H1 (cell line): Measurements from ENCODE around the gene MRPS16. TPM values are rescaled to one million over a fixed set of nuclear protein-coding genes. Genes with fewer than 3 reads are reported as not detected.

Experiments
- CTCF ChIA-PET: fragments of 300-600 bp; sonication (Branson Sonifier 250); formaldehyde crosslinking; loops from one replicate; lab custom pipeline; 2021; ENCODE audit not compliant: partially characterized antibody; lab: Charles Lee
- POLR2A ChIA-PET: fragments of 300-600 bp; sonication (Branson Sonifier 250); formaldehyde crosslinking; loops from one replicate; lab custom pipeline; 2021; ENCODE audit warnings: inconsistent platforms; ENCODE audit not compliant: partially characterized antibody; lab: Charles Lee
- DNase-seq, 2 experiments: peaks; one replicate each; pipeline versions ENCODE4 v3.0.0 to v3.0.0-alpha.2; 2010 to 2022; ENCODE audit warnings: low spot score in 2 of 2, low read depth in 1 of 2, mixed read lengths in 1 of 2
- FAIRE-seq: peaks from 2 replicates; lab custom pipeline; 2011; peaks lifted over from hg19 to GRCh38; lab: Jason Lieb, UNC
- H2AFZ ChIP-seq: 2 replicates; pipeline ENCODE4 v1.8.1; 2012; ENCODE audit warnings: low read length, inconsistent platforms
- H2AK5ac ChIP-seq: 2 replicates; pipeline ENCODE4 v1.6.1; 2013; ENCODE audit warnings: low read depth, low read length
- H2BK120ac ChIP-seq: replicated peaks from 2 replicates; pipeline ENCODE3; 2013; ENCODE audit warnings: low read depth, low read length, inconsistent platforms
- H2BK12ac ChIP-seq: 2 replicates; pipeline ENCODE4 v1.6.1; 2013; ENCODE audit warnings: low read depth, low read length
- H2BK15ac ChIP-seq: 2 replicates; pipeline ENCODE4 v1.6.1; 2013; ENCODE audit warnings: low read length
- H2BK20ac ChIP-seq: 2 replicates; pipeline ENCODE4 v1.6.1; 2013; ENCODE audit warnings: low read length
- H2BK5ac ChIP-seq: 2 replicates; pipeline ENCODE4 v1.6.1; 2013; ENCODE audit warnings: low read depth, low read length
- H3K14ac ChIP-seq: 2 replicates; pipeline ENCODE4 v1.6.1; 2013; ENCODE audit warnings: inconsistent platforms; ENCODE audit not compliant: insufficient read length
- H3K18ac ChIP-seq: 2 replicates; pipeline ENCODE4 v1.6.1; 2013; ENCODE audit warnings: low read length; ENCODE audit errors: extremely low read depth
- H3K23ac ChIP-seq: 2 replicates; pipeline ENCODE4 v1.6.1; 2013; ENCODE audit warnings: inconsistent platforms; ENCODE audit not compliant: insufficient read length
- H3K23me2 ChIP-seq: 2 replicates; pipeline ENCODE4 v1.6.1; 2013; ENCODE audit warnings: low read depth, low read length
- H3K27ac ChIP-seq: 2 replicates; pipeline ENCODE4 v1.6.1; 2011; ENCODE audit warnings: low read depth, low read length, inconsistent platforms
- H3K27me3 ChIP-seq, 4 experiments: replicated peaks in 1 of 4; 1 replicate in 1 of 4; 2 replicates in 3 of 4; pipeline versions ENCODE4 v1.6.1 to v1.8.1; 2011 to 2013; ENCODE audit warnings: low read length in 3 of 4, mild to moderate bottlenecking in 3 of 4, inconsistent platforms in 2 of 4, mixed read lengths in 2 of 4, moderate library complexity in 1 of 4; ENCODE audit not compliant: control insufficient read depth in 3 of 4, insufficient read depth in 3 of 4; ENCODE audit errors: extremely low read depth in 1 of 4
- H3K36me3 ChIP-seq, 4 experiments: 2 replicates each; pipeline versions ENCODE4 v1.6.1 to v1.8.1; 2011 to 2013; ENCODE audit warnings: mild to moderate bottlenecking in 4 of 4, low read length in 3 of 4, moderate library complexity in 2 of 4, control low read depth in 1 of 4, inconsistent platforms in 1 of 4; ENCODE audit not compliant: insufficient read depth in 4 of 4, control insufficient read depth in 2 of 4
- H3K4ac ChIP-seq: replicated peaks from 2 replicates; pipeline ENCODE3; 2013; ENCODE audit warnings: low read length, low read depth, mixed read lengths, inconsistent platforms; ENCODE audit not compliant: insufficient read length
- H3K4me1 ChIP-seq, 4 experiments: replicated peaks in 1 of 4; 1 replicate in 1 of 4; 2 replicates in 3 of 4; pipeline versions ENCODE4 v1.6.1 to v1.8.1; 2011 to 2013; ENCODE audit warnings: low read length in 3 of 4, inconsistent platforms in 2 of 4, mixed read lengths in 1 of 4; ENCODE audit not compliant: insufficient read depth in 4 of 4, control insufficient read depth in 3 of 4
- H3K4me2 ChIP-seq, 2 experiments: 2 replicates each; pipeline versions ENCODE4 v1.6.1 to v1.8.1; 2011 to 2013; ENCODE audit warnings: low read depth in 2 of 2, low read length in 2 of 2, control low read depth in 1 of 2, inconsistent platforms in 1 of 2, mild to moderate bottlenecking in 1 of 2; ENCODE audit not compliant: insufficient read depth in 1 of 2
- H3K4me3 ChIP-seq, 4 experiments: fragments of 200-600, 300-600 bp in 1 of 4; sonication (generic), shearing (Covaris generic), sonication (Bioruptor Twin) in 1 of 4; 2 replicates each; pipeline versions ENCODE4 v1.5.1 to v1.8.1; 2011 to 2016; ENCODE audit warnings: low read length in 4 of 4, low read depth in 3 of 4, control low read depth in 2 of 4, inconsistent platforms in 2 of 4, mild to moderate bottlenecking in 2 of 4, mixed read lengths in 1 of 4, moderate library complexity in 1 of 4; ENCODE audit not compliant: insufficient read depth in 2 of 4; ENCODE audit errors: extremely low read depth in 1 of 4
- H3K56ac ChIP-seq: replicated peaks from 2 replicates; pipeline ENCODE3; 2013; ENCODE audit warnings: low read depth, mild to moderate bottlenecking, mixed read lengths, low read length, inconsistent platforms; ENCODE audit not compliant: insufficient read length
- H3K79me1 ChIP-seq: 2 replicates; pipeline ENCODE4 v1.6.1; 2013; ENCODE audit warnings: low read depth, low read length, control low read depth
- H3K79me2 ChIP-seq, 2 experiments: 2 replicates each; pipeline versions ENCODE4 v1.6.1 to v1.8.1; 2012 to 2013; ENCODE audit warnings: low read length in 2 of 2, mild to moderate bottlenecking in 2 of 2, inconsistent platforms in 1 of 2; ENCODE audit not compliant: insufficient read depth in 2 of 2, control insufficient read depth in 1 of 2
- H3K9ac ChIP-seq, 4 experiments: replicated peaks in 1 of 4; 1 replicate in 1 of 4; 2 replicates in 3 of 4; pipeline versions ENCODE4 v1.6.1 to v1.8.1; 2011 to 2013; ENCODE audit warnings: low read depth in 3 of 4, low read length in 3 of 4, control low read depth in 2 of 4, mild to moderate bottlenecking in 2 of 4, moderate library complexity in 2 of 4, inconsistent platforms in 1 of 4; ENCODE audit errors: extremely low read depth in 1 of 4
- H3K9me3 ChIP-seq, 2 experiments: 2 replicates each; pipeline versions ENCODE4 v1.6.1 to v1.8.1; 2012 to 2013; ENCODE audit warnings: mild to moderate bottlenecking in 2 of 2, moderate library complexity in 2 of 2, control low read depth in 1 of 2, inconsistent platforms in 1 of 2, low read depth in 1 of 2, low read length in 1 of 2, mixed read lengths in 1 of 2; ENCODE audit not compliant: insufficient read depth in 2 of 2
- H4K20me1 ChIP-seq, 2 experiments: replicated peaks in 1 of 2; 2 replicates each; pipeline versions ENCODE3 to v1.8.1; 2011 to 2013; ENCODE audit warnings: inconsistent platforms in 2 of 2, low read length in 2 of 2, mild to moderate bottlenecking in 1 of 2; ENCODE audit not compliant: insufficient read depth in 2 of 2, control insufficient read depth in 1 of 2
- H4K5ac ChIP-seq: 2 replicates; pipeline ENCODE4 v1.6.1; 2013; ENCODE audit warnings: low read length, low read depth, mixed read lengths, inconsistent platforms; ENCODE audit not compliant: insufficient read length
- H4K8ac ChIP-seq: 2 replicates; pipeline ENCODE4 v1.8.0; 2013; ENCODE audit warnings: mild to moderate bottlenecking, moderate library complexity, low read length, inconsistent platforms; ENCODE audit not compliant: insufficient read depth; ENCODE audit errors: extremely low read depth
- H4K91ac ChIP-seq: replicated peaks from 2 replicates; pipeline ENCODE3; 2013; ENCODE audit warnings: low read length, mixed read lengths, inconsistent platforms; ENCODE audit not compliant: insufficient read length
- ASH2L ChIP-seq: fragments of 200-600, 300-600 bp; sonication (generic); IDR thresholded peaks from one replicate; pipeline ENCODE4 v1.7.1; 2017; ENCODE audit warnings: low read length
- BACH1 ChIP-seq: IDR thresholded peaks from 2 replicates; pipeline ENCODE4 v1.6.1; 2012; ENCODE audit warnings: low read length, improper control_type of control experiment
- CBX5 ChIP-seq: fragments of 300-800, 300-1000 bp; sonication (generic); IDR thresholded peaks from 2 replicates; pipeline ENCODE4 v1.7.1; 2016; ENCODE audit warnings: antibody characterized with exemption, low read length, low read depth
- HDAC2 ChIP-seq, 2 experiments: fragments of 300-600 bp in 1 of 2; sonication (generic) in 1 of 2; IDR thresholded peaks; 2 replicates each; pipeline ENCODE4 v1.6.1; 2011 to 2012; ENCODE audit warnings: low read depth in 2 of 2, low read length in 2 of 2, mild to moderate bottlenecking in 2 of 2, moderate library complexity in 2 of 2, borderline replicate concordance in 1 of 2, inconsistent platforms in 1 of 2
- KDM4A ChIP-seq: IDR thresholded peaks from one replicate; pipeline ENCODE4 v1.7.1; 2012; ENCODE audit warnings: low read depth, mild to moderate bottlenecking, moderate library complexity, low read length, inconsistent platforms; ENCODE audit not compliant: severe bottlenecking
- RAD21 ChIP-seq, 2 experiments: IDR thresholded peaks in 1 of 2; conservative IDR thresholded peaks in 1 of 2; 2 replicates each; pipeline ENCODE4 v1.6.1; 2011; ENCODE audit warnings: low read depth in 2 of 2, low read length in 2 of 2, improper control_type of control experiment in 1 of 2, inconsistent platforms in 1 of 2, mild to moderate bottlenecking in 1 of 2, moderate library complexity in 1 of 2
- RBBP5 ChIP-seq: IDR thresholded peaks from 2 replicates; pipeline ENCODE4 v1.7.1; 2012; ENCODE audit warnings: low read depth, mild to moderate bottlenecking, inconsistent platforms, low read length, moderate library complexity, borderline replicate concordance
- SP1 ChIP-seq: IDR thresholded peaks from 2 replicates; pipeline ENCODE4 v1.6.1; 2011; ENCODE audit warnings: low read depth, low read length
- SP2 ChIP-seq: IDR thresholded peaks from 2 replicates; pipeline ENCODE4 v1.6.1; 2012; ENCODE audit warnings: mild to moderate bottlenecking, low read length, inconsistent platforms
- TAF1 ChIP-seq: IDR thresholded peaks from 2 replicates; pipeline ENCODE4 v1.6.1; 2011; ENCODE audit warnings: mild to moderate bottlenecking, low read depth, low read length
- TEAD4 ChIP-seq: IDR thresholded peaks from 2 replicates; pipeline ENCODE4 v1.6.1; 2012; ENCODE audit warnings: low read depth, low read length, inconsistent platforms, mixed read lengths
- ZNF274 ChIP-seq: IDR thresholded peaks from 2 replicates; pipeline ENCODE4 v1.7.0; 2012; ENCODE audit warnings: low read length, borderline replicate concordance; ENCODE audit errors: extremely low read depth
- WGBS, 2 experiments: shearing (Covaris generic) in 1 of 2; methylation state at CpG; one replicate each; pipeline versions ENCODE4 v1.1.6 to v1.1.7; 2013 to 2015; ENCODE audit warnings: low lambda C conversion rate in 2 of 2, mixed read lengths in 2 of 2, inconsistent platforms in 1 of 2, low coverage in 1 of 2, missing lambda C conversion rate in 1 of 2; ENCODE audit not compliant: insufficient replicate concordance in 2 of 2, insufficient coverage in 1 of 2, insufficient read length in 1 of 2; ENCODE audit errors: extremely low coverage in 1 of 2, missing lambda C conversion rate in 1 of 2; 5-methylcytosine and 5-hydroxymethylcytosine counted together
- polyA plus RNA-seq, 7 experiments: library from polyadenylated mRNA; depleted of rRNA in 3 of 7; stranded (reverse) in 5 of 7; unstranded in 2 of 7; fragments of >200 nt in 5 of 7; fragments of 200-250 nt in 2 of 7; gene quantifications; 1 replicate in 5 of 7; 2 replicates in 1 of 7; 4 replicates in 1 of 7; pipeline versions ENCODE4 v1.2.1 to v1.2.3, GENCODE V29; 2011 to 2013; ENCODE audit warnings: missing spikeins in 2 of 7, mixed read lengths in 2 of 7
- total RNA-seq: library from RNA; stranded (reverse); fragmentation: NEBNext Ultra II Directional; extraction: Animal tissue kit (Norgen Biotek cat#: 25700); gene quantifications from 2 replicates; pipeline ENCODE4 v1.2.1, GENCODE V29; 2021
- TF ChIP-seq, protein P1 (sequence below): IDR thresholded peaks from 2 replicates; pipeline ENCODE4 v1.6.1; 2011; ENCODE audit warnings: low read depth, mild to moderate bottlenecking, low read length; ENCODE audit not compliant: insufficient read depth

Gene MRPS16
- total and polyA plus RNA-seq, 2 of the 8 experiments (the other 6 are each of a cell fraction or from before 2014, with no cell fraction given), result 125 to 203 TPM

DNA sequence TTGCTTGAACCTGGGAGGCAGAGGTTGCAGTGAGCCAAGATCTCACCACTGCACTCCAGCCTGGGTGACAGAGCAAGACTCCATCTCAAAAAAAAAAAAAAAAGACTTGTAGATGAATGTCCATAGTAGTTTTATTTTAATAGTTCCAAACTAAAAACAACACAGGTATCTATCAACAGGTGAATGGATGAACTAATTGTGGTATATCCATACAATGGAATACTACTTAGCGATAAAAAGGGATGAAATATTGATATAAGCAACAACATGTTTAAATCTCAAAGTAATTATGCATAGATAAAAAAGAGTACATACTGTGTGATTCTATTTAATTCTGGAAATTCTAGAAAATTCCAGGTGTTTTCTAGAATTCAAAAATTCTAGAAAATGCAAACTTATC lies 37.5 kb upstream of the MRPS16 start:
- Histone ChIP-seq H2AFZ (no peak overlapping the region), H4K91ac (no peak overlapping the region), H3K23me2 (no peaks in the 10 kb centered on the region), H3K4me2 (no peak overlapping the region), H2BK20ac (no peak overlapping the region), H3K23ac (no peak overlapping the region), H3K14ac (no peak overlapping the region), H2BK12ac (no peak overlapping the region), H3K4ac (no peak overlapping the region), H2AK5ac (no peak overlapping the region), H4K20me1 (no peaks in the 10 kb centered on the region), H2BK15ac (no peak overlapping the region), H3K36me3 (no peaks in the 10 kb centered on the region), H3K4me3 (no peak overlapping the region), H3K18ac (no peak overlapping the region), H2BK120ac (no peak overlapping the region), H3K79me2 (no peaks in the 10 kb centered on the region), H4K8ac (no peak overlapping the region), H3K9me3 (peaks cover 2 to 4% of the 10 kb centered on the region in 2 experiments; a peak in 3 of 4 replicates), H3K27ac (no peak overlapping the region), H3K79me1 (no peaks in the 10 kb centered on the region), H2BK5ac (no peak overlapping the region), H4K5ac (no peak overlapping the region), H3K27me3 (no peaks in the 10 kb centered on the region), H3K56ac (no peak overlapping the region), H3K9ac (no peak overlapping the region), H3K4me1 (no peaks in the 10 kb centered on the region)
- no peak for FAIRE-seq
- 97% methylated on average over 1 of the region's 1 CpG; no CpG with 5 or more reads in 1 of the 2 experiments for WGBS, 2 experiments
- ChIA-PET CTCF (no interaction called here), POLR2A (no interaction called here)
- DNase-seq, result no peak
- TF ChIP-seq HDAC2 (IDR thresholded peaks at IDR 0.05; ENCODE audit: borderline replicate concordance in 1 of 2, low read depth in 2 of 2, low read length in 2 of 2), result no peak
- TF ChIP-seq, protein P1, sequence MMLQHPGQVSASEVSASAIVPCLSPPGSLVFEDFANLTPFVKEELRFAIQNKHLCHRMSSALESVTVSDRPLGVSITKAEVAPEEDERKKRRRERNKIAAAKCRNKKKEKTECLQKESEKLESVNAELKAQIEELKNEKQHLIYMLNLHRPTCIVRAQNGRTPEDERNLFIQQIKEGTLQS, result no peak
- TF ChIP-seq ZNF274, result no peak
- no peak for TF ChIP-seq SP1
- TF ChIP-seq KDM4A, result no peak
- TF ChIP-seq RAD21 (IDR thresholded peaks at IDR 0.05 in 1 of 2, conservative IDR thresholded peaks at IDR 0.05 in 1 of 2; ENCODE audit: low read depth in 2 of 2, low read length in 2 of 2), result no peak
- no peak for TF ChIP-seq CBX5
- no peak for TF ChIP-seq SP2
- TF ChIP-seq RBBP5, result no peak
- no peak for TF ChIP-seq ASH2L
- TF ChIP-seq BACH1, result no peak
- TF ChIP-seq TEAD4, result no peak
- TF ChIP-seq TAF1, result no peak
